HEK293 (cell line): ENCODE measurements around the gene CCDC88C.

Experiments used
- BCL11B ChIP-seq: fragments of 450-650 bp; formaldehyde crosslinking; IDR thresholded peaks from 2 replicates; pipeline ENCODE4 v1.5.1; 2016; ENCODE audit warnings: low read depth, missing biosample characterization, missing genetic modification characterization
- CTCF ChIP-seq: fragments of 450-650 bp; formaldehyde crosslinking; IDR thresholded peaks from 2 replicates; pipeline ENCODE4 v1.5.1; 2016; ENCODE audit warnings: missing biosample characterization, missing genetic modification characterization
- OSR2 ChIP-seq: fragments of 450-650 bp; formaldehyde crosslinking; IDR thresholded peaks from 2 replicates; pipeline ENCODE4 v1.5.1; 2016; ENCODE audit warnings: missing biosample characterization, missing genetic modification characterization
- REST ChIP-seq: fragments of 450-650 bp; formaldehyde crosslinking; IDR thresholded peaks from 2 replicates; pipeline ENCODE4 v1.5.1; 2016; ENCODE audit warnings: missing biosample characterization, missing genetic modification characterization
- SCRT2 ChIP-seq: fragments of 450-650 bp; formaldehyde crosslinking; IDR thresholded peaks from 2 replicates; pipeline ENCODE4 v1.5.1; 2016; ENCODE audit warnings: missing biosample characterization, missing genetic modification characterization
- SP2 ChIP-seq: fragments of 450-650 bp; formaldehyde crosslinking; IDR thresholded peaks from 2 replicates; pipeline ENCODE4 v1.5.1; 2016; ENCODE audit warnings: missing biosample characterization, missing genetic modification characterization
- ZBTB1 ChIP-seq: fragments of 450-650 bp; formaldehyde crosslinking; IDR thresholded peaks from 2 replicates; pipeline ENCODE4 v1.5.1; 2016; ENCODE audit warnings: missing biosample characterization, missing genetic modification characterization
- ZBTB26 ChIP-seq: fragments of 450-650 bp; formaldehyde crosslinking; optimal IDR thresholded peaks from 2 replicates; pipeline ENCODE3; 2016; ENCODE audit warnings: missing biosample characterization, mild to moderate bottlenecking, missing genetic modification characterization
- ZNF16 ChIP-seq: fragments of 450-650 bp; formaldehyde crosslinking; IDR thresholded peaks from 2 replicates; pipeline ENCODE4 v1.5.1; 2016; ENCODE audit warnings: low read depth, missing biosample characterization, missing genetic modification characterization
- ZNF202 ChIP-seq: fragments of 450-650 bp; formaldehyde crosslinking; IDR thresholded peaks from 2 replicates; pipeline ENCODE4 v1.5.1; 2016; ENCODE audit warnings: missing biosample characterization, missing genetic modification characterization, borderline replicate concordance
- ZNF280C ChIP-seq: fragments of 450-650 bp; formaldehyde crosslinking; IDR thresholded peaks from 2 replicates; pipeline ENCODE4 v1.5.1; 2016; ENCODE audit warnings: missing biosample characterization, missing genetic modification characterization
- ZNF302 ChIP-seq: fragments of 450-650 bp; formaldehyde crosslinking; IDR thresholded peaks from 2 replicates; pipeline ENCODE4 v1.5.1; 2016; ENCODE audit warnings: missing biosample characterization, missing genetic modification characterization, low read depth
- ZNF580 ChIP-seq: fragments of 450-650 bp; formaldehyde crosslinking; IDR thresholded peaks from 2 replicates; pipeline ENCODE4 v1.5.1; 2016; ENCODE audit warnings: missing biosample characterization, missing genetic modification characterization
- ZSCAN18 ChIP-seq: fragments of 450-650 bp; formaldehyde crosslinking; IDR thresholded peaks from 2 replicates; pipeline ENCODE4 v1.5.1; 2016; ENCODE audit warnings: missing biosample characterization, missing genetic modification characterization

GRCh38 chr14:91258011-91258618, 159.5 kb downstream of the CCDC88C start:
- TF ChIP-seq CTCF (tag by site-specific recombination), result no peak
- TF ChIP-seq ZNF16, result no peak
- TF ChIP-seq REST, result no peak
- TF ChIP-seq ZSCAN18, result no peak
- no peak for TF ChIP-seq ZNF202 (tag by site-specific recombination)
- no peak for TF ChIP-seq ZNF280C (tag by site-specific recombination)
- TF ChIP-seq OSR2 (tag by site-specific recombination), result no peak
- TF ChIP-seq ZNF302 (tag by site-specific recombination), result no peak
- TF ChIP-seq ZNF580, result no peak
- TF ChIP-seq SCRT2 (tag by site-specific recombination), result no peak
- no peak for TF ChIP-seq BCL11B (tag by site-specific recombination)
- TF ChIP-seq ZBTB1, result no peak
- no peak for TF ChIP-seq SP2
- TF ChIP-seq ZBTB26 (tag by site-specific recombination), result no peak
